GM21576 (cell line): Measurements from ENCODE around the gene COLGALT1.
A peak's percentile ranks its signal among the peaks of the same experiment; 100 is the strongest.
"Not testable (repeated sequence)": the region's sequence is repeated elsewhere in the genome, so short reads cannot be mapped to it uniquely, and the experiment has no call there.

ENCODE experiments used
- ATAC-seq: cut with Tn5 transposase; IDR thresholded peaks from one replicate; pipeline ENCODE4 v1.9.1; 2021; ENCODE audit warnings: mild to moderate bottlenecking, moderate library complexity; ENCODE audit not compliant: unreplicated experiment

Gene COLGALT1

DNA sequence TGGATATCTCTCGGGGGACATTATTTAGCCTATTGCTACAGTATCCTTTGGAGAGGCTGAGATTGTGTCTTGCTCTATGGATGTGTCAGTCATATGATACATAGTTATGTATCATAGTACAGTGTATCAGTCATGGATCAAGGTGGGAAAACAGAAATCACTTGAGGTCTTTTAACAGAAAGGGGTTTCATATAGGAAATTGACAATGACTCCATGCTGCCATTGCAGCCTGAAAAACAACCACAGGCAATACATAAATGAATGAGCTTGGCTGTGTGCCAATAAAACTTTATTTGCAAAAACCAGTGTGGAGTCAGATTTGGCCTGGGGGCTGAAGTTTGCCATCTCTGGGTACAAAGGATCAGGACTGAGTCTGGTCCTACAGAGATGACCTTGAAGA lies 35.4 kb downstream of the COLGALT1 start:
- no peak for ATAC-seq

DNA sequence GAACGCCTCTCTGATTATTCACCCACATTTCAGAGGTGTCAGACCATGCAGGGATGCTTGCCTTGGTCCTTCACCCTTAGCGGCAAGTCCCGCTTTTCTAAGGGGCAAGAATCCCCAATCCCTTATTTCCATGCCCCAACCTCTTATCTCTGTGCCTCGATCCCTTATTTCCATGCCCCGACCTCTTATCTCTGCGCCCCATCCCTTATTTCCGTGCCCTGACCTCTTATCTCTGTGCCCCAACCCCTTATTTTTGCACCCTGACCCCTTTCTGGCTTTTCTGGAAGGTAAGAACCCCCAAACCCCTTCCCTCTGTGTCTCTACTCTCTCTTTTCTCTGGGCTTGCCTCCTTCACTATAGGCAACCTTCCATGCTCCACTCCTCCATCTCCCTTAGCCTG lies 38.8 kb downstream of the COLGALT1 start:
- not testable (repeated sequence) for ATAC-seq

DNA sequence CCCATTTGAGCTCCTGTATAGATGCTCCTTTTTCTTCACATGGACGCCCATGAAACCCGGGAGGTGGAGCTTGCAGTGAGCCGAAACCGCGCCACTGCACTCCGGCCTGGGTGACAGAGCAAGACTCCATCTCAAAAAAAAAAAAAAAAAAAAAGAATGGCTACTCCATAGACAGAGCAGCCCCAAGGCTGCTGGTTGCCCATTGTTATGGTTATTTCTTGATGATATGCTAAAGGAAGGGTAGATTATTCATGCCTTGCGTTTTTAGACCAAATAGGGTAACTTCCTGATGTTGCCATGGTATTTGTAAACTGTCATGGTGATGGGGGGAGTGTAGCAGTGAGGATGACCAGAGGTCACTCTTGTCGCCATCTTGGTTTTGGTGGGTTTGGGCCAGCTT lies 42.6 kb downstream of the COLGALT1 start:
- ATAC-seq: not testable (repeated sequence)

- ATAC-seq: no peak
Observed at GRCh38 chr19:17598953-17599352, 43.5 kb downstream of the COLGALT1 start.

DNA sequence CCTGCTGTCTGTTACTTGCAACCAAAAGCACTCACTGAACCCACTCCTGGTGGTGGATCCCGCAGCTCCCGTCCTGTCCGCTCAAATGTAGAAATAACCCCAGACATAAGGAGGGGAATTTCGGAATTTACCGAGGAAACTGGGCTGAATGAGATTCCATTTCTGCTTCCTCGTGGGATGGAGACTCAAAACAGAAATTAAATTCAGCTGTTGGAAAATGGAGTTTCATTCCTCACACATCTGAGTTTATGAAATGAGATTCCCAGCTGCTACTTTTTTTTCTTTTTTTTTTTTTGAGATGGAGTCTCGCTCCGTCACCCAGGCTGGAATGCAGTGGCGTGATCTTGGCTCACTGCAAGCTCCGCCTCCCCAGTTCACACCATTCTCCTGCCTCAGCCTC lies 44.3 kb downstream of the COLGALT1 start:
- ATAC-seq: no peak

DNA sequence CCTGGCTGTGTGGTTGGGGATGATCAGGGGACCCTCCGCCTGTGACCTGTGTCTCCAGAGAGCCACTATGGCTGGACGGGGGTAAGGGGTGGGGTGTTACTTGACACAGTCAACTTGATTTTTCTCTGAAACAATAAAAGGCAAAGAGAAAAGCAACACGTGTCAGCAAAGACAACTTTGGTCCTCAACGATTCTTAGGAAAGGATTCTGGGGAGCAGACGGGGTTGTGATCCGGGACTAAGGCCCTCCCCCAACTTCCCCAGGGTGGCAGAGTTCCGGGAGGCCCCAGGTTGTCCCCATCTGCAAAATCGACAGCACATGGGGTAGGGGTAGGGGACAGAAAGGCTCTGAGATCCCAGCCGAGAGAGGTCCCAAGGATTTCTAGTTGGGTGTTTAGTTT lies 46.2 kb downstream of the COLGALT1 start:
- ATAC-seq: no peak

DNA sequence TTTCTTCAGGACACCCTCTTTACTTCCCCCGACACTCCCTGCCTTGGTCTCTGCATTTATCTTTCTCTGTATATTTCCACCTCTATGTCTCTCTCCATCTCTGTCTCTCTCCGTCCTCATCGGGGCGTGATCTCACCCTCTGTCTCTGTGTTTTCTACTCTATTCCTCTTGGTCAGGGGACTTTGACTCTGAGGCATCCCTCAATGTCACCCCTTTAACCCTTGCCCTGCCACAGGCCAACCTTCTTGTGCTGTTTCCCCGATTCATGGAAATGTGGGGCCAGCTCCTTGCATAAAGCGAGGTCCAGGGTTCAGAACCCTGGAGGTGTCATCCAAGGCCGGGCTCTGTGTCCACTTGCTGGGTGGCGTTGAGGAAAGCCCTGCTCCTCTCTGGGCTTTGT lies 46.8 kb downstream of the COLGALT1 start:
- no peak for ATAC-seq

- ATAC-seq: no peak
Observed at GRCh38 chr19:17602872-17603510, 47.5 kb downstream of the COLGALT1 start.

GRCh38 chr19:17604372-17605025 lies 49.0 kb downstream of the COLGALT1 start:
- ATAC-seq: no peak

DNA sequence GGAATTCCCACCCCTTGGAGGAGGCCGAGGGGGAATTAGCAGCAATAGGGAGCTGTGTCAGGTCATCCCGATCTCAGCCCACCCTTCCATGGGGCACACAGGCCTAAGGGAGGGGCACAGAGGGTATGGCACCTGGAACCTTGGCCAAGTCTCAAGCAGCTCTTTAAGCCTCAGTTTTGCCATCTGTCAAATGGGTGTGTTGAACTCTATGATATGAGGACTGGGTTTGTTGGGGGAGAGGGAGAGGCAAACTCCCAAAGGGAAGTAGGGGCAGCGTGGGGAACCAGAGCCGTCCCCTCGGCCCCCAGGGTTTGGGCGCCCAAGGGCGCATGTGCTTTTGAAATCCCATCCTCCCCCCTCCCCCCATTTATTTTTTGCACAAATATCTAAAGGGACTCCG lies 49.7 kb downstream of the COLGALT1 start:
- no peak for ATAC-seq

DNA sequence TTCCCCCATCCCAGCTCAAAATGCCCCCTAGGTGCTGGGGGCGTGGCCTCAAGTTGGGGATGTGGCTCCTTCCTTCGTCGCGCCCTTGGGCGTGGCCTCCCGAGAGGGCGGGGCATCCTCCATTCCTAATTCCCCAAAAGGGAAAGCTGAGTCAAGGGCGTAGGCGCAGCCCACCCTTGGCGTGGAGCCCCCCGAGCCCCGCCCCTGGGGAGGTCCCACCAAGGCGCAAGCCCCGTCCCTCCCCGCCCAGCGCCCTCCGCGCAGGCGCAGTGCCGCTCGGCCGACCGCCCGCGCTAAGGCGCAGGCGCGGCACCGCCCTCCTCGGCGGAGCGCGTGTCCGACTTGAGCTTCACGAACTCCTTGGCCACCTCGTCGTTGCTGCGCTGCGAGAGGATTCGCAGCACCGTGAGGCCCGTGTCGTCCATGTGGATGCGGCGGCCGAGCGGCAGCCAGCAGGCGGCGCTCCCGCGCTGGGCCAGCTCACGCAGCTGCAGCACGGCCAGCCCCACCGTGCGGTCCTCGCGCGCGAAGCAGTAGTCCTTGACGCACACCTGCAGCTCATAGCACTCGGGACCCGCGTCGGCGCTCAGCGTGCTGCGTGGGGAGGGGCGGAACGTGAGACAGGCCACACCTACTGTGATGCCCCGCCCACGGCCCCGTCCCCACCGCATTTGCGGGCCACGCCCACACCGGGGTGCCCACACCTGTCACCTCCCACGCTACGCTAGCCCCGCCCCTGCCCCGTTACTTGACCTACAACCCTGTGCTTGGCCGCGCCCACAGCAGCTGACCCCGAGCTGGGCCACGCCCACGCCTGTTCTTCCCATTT lies 50.5 kb downstream of the COLGALT1 start:
- peak; percentile 70 for ATAC-seq

DNA sequence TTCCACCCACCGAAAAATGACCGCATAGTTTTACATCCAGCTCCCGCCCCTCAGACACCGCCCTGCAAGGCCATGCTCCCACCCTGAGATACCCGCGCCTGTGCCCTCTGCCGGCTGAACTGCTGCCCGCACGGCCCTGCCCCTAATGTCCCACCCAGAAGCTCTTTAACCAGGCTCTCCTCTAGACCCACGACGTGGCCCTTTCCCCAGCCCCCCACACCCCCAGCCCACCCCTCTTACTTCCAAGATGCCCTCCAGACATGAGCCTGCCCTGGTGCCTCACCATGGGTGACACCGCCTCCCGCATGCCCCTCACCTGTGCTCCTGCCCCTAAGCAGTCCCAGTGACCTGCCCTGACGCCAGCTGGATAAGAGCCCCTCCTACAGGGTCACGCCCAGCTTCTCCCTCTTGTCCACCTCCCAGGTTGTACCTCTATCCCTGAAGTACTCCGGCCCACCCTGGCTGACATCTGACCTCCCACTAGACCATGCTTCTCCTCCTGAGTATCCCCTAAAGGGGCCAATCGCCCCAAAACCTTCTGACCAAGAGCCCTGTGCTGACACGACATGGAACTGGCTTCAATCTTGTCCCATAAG lies 51.2 kb downstream of the COLGALT1 start:
- ATAC-seq: no peak

- no peak for ATAC-seq
Observed at GRCh38 chr19:17607936-17608335, 52.5 kb downstream of the COLGALT1 start.

DNA sequence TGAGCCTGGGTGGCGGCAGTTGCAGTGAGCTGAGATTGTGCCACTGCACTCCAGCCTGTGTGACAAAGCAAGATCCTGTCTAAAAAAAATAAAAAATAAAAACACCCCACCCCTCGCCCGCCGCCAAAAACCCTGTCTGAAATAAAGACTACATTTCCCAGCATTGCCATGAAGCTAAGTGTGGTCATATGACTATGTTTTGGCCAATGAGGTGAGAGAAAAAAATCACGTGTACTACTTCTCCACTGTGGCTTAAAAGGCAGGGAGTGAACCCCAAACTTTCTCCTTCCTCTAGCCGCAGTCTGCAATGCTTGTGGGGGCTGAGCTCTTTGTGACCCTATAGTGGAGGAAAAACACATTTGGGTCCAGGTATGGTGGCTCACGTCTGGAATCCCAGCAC lies 54.9 kb downstream of the COLGALT1 start:
- no peak for ATAC-seq

GRCh38 chr19:17611462-17612244 lies 56.2 kb downstream of the COLGALT1 start:
- ATAC-seq: no peak

- no peak for ATAC-seq
Observed at GRCh38 chr19:17614476-17614875, 59.0 kb downstream of the COLGALT1 start.

DNA sequence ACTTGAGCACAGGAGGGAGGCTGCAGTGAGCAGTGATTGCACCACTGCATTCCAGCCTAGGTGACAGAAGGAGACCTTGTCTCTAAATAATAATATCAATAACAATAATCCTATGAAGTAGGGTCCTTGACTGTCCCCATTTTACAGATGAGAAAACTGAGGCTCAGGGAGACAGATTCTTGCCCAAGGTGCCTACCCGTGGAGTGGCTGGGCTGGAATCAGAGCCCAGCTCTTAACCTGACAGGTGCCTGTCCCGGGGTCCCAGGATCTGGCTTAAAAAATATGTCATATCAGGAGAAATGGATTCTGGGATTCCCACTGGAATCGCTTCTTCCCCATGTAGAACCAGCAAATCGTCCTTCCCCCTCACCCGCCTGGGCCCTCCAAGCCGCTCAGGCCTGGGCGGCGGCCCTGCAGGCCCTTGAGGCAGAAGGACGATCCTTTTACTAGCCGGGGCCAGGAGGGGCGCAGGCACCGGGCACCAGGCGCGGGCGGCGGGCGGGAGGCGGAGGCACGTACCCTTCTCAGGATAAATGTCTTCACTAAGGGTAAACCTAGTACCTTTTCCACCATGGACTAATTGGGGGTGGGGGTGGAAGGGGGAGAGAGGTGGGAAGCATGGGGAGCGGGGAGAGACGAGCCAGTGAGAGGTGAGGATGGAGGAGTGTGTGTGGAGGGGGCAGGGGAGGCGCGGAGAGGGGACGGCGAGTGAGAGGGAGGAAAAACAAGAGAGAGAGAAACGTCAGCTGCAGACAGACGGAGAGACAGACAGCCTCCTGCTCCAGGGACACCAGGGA lies 60.6 kb downstream of the COLGALT1 start:
- ATAC-seq: no peak

DNA sequence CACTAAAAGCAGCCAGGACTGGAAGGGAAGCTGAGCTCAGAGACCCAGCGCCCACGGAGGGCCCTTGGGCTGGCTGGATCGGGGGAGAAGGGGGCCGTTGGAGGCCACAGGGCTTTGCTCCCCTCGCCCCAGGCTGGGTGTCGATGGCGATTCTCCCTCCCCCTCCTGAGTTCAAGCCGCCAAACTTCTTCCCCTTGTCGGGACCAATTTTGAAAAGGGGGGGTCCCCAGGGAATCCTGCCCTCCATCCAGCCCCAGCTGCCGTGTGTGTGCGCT lies 61.2 kb downstream of the COLGALT1 start:
- no peak for ATAC-seq

DNA sequence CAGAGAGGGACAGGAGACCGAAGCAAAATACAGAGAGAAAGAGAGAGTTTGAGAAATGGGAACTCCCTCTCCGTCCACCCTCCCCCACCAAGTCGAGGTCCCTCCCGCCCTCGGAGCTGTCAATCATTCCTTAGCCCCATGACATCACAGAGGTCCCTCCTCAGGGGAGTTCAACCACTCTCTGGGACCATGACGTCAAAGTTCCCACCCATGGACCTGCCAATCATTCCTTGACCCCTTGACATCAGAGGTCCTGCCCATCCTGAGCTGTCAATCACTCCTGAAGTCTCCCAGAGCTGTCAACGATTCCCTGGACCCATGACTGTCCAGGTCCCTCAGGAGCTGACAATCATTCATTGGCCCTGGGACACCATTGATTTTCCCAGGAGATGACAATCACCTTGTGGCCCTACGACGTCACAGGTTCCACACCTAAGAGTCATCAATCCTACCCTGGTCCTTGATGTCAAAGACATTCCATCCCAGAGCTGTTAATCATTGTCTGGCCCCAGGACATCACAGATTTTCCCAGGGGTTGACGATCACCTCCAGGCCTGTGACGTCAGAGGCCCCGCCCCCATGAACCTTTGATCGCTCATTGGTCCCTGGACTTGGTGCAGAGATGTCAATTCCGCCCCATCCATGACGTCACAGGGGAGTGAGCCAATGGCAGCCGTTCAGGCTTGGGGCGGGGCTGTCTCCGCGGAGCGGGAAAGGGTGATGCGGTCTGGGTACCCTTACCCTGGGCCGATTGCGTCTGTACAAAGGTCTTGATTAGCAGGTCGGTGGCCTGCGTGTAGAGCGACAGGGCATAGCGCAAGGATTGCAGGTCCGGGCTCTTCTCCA lies 61.7 kb downstream of the COLGALT1 start:
- no peak for ATAC-seq
